Measurements from ENCODE around the gene LCN15. TPM values are rescaled to one million over a fixed set of nuclear protein-coding genes. Genes with fewer than 3 reads are reported as not detected.
A peak's percentile ranks its signal among the peaks of the same experiment; 100 is the strongest.

LCN15 gene
- total RNA-seq, 4 donors from 2014 or later, result not detected

DNA sequence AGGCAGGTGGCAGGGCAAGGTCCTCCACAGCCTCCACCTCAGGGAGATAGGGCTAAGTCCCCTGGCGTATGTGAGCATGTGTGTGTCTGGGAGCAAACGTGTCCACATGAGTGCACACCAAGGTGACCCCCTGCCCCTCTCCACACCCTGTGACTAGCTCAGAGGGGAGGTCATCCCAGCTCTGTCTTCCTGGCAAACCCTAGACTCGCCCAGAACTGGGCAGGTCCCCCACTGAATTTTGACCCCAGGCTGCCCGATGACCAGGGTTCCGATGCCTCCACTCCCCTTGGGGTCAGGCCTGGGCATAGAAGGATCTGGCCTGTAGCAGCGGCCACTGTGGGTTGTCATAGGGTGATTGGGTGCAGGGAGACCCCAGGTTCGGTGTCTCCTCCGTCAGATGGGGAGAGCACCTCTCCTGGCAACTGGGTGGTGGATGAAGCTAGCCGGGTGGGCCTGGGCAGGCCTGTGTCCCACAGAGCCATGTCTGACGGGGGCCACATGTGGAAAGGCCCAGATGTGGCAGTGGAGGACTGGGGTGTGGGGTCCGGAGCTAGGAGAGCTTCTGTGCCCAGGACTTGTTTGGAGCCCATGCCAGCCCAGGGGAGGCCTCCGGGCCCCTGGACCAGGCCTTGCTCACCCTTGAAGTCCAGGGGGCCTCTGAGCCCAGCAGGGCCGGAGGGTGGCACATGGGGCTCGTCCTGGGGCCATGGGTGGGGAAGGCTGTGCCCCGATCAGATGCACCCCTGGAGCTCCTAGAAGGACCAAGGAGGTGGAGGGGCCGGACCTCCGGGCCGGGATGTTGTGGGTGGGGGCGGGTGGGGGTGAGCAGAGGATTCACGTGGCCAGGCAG, 45.7 kb downstream of the LCN15 start:
- Histone ChIP-seq H3K4me1 (peaks cover 0 to 8% of the 10 kb centered on the region in 2 donors), H3K36me3 (no peaks in the 10 kb centered on the region), H3K9me3 (no peaks in the 10 kb centered on the region), H3K4me3 (no peak overlapping the region), H3K27ac (no peak overlapping the region), H3K27me3 (no peaks in the 10 kb centered on the region)
- DNase-seq, result no peak
- no peak for TF ChIP-seq POLR2A (IDR thresholded peaks at IDR 0.05)
- TF ChIP-seq, protein P1, sequence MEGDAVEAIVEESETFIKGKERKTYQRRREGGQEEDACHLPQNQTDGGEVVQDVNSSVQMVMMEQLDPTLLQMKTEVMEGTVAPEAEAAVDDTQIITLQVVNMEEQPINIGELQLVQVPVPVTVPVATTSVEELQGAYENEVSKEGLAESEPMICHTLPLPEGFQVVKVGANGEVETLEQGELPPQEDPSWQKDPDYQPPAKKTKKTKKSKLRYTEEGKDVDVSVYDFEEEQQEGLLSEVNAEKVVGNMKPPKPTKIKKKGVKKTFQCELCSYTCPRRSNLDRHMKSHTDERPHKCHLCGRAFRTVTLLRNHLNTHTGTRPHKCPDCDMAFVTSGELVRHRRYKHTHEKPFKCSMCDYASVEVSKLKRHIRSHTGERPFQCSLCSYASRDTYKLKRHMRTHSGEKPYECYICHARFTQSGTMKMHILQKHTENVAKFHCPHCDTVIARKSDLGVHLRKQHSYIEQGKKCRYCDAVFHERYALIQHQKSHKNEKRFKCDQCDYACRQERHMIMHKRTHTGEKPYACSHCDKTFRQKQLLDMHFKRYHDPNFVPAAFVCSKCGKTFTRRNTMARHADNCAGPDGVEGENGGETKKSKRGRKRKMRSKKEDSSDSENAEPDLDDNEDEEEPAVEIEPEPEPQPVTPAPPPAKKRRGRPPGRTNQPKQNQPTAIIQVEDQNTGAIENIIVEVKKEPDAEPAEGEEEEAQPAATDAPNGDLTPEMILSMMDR (IDR thresholded peaks at IDR 0.05), result no peak
- intact Hi-C loops (cut with DNase I; ENCODE audit: low total_unique reads), result no loop called here

DNA sequence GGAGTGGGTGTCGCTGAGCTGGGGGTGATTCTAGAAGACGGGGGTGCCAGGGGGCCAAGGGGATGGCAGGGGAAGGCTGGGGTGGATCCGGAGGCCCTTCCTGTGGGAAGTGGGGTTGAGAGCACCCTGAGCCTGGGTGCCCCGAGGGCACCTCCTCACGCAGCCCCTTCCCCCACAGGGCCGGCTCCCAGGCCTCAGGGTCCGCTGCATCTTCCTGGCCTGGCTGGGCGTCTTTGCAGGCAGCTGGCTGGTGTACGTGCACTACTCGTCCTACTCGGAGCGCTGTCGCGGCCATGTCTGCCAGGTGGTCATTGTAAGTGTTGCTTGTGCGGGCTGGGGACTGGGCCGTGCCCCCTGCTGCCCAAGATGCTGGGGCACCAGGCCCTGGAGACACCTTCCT, 46.9 kb downstream of the LCN15 start:
- Histone ChIP-seq H3K27me3 (no peaks in the 10 kb centered on the region), H3K4me1 (peaks cover 0 to 8% of the 10 kb centered on the region in 2 donors), H3K27ac (no peak overlapping the region), H3K4me3 (no peak overlapping the region), H3K36me3 (no peaks in the 10 kb centered on the region), H3K9me3 (no peaks in the 10 kb centered on the region)
- TF ChIP-seq, protein P1 (IDR thresholded peaks at IDR 0.05), result no peak
- no peak for TF ChIP-seq POLR2A (IDR thresholded peaks at IDR 0.05)
- intact Hi-C loops (cut with DNase I; ENCODE audit: low total_unique reads), result no loop called here
- no peak for DNase-seq

DNA sequence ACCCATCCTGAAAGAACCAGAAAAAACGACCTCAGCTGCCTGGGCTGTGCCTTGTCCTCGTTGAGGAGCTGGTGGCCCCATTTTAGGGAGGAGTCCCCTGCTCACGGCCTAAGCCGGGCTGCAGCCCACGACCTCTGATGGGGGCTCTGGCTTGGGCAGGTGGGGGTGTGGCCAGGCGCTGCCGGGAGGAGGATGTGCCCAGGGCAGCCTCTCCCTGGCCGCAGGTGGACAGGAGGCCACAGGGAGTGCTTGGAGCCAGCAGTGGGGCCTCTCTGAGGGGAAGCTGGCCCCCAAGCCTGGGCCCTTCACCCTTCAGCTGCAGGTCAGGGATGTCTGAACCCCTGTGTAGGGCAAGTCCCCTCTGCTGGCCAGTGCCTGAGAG, 49.4 kb downstream of the LCN15 start:
- TF ChIP-seq POLR2A (IDR thresholded peaks at IDR 0.05), result no peak
- TF ChIP-seq, protein P1 (IDR thresholded peaks at IDR 0.05), result no peak
- H3K27ac ChIP-seq, result peak overlapping the region; percentile 62 to 72
- H3K9me3 ChIP-seq, result no peaks in the 10 kb centered on the region
- intact Hi-C loops (cut with DNase I; ENCODE audit: low total_unique reads), result no loop called here
- H3K27me3 ChIP-seq, result no peaks in the 10 kb centered on the region
- no peak for DNase-seq
- H3K4me3 ChIP-seq, result no peak overlapping the region
- no peaks in the 10 kb centered on the region for H3K36me3 ChIP-seq
- H3K4me1 ChIP-seq, result peaks cover 0 to 8% of the 10 kb centered on the region in 2 donors

DNA sequence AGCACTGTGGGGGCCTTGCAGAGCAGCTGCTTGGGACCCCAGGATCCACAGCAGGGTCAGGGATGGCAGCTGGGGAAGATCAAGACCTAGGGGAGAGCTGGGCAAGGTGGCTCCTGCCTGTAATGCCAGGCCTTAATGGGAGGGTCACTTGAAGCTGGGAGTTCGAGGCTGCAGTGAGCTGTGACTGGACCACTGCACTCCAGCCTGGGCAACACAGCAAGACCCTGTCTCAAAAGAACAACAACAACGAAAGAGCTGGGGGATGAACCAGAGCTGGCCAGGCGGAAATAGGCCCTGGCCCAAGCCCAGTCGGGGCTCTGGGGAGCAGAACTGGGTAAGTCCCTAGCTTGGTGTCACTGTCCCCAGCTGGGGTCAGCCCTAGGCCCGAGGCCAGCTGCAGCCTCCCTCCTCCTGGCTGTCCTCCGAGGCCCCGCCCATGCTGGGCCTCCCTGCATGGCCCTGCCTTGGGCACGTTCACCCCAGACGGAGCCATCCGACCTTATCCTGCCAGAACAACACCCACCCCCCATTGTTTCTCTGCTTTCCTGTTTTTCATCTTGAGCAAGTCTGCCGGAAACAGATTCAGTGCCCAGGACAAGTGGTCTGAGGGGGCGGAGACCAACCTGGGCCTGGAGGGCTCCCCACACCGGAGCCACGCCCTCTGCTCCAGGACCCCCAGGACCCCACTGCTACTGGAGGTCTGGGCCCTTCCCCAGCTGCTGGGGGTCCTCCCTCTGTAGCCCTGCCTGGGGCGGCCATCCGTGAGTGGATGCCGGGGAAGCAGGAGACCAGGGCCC, 50.0 kb downstream of the LCN15 start:
- peaks cover 0 to 7% of the 10 kb centered on the region in 2 donors for H3K4me1 ChIP-seq
- DNase-seq, result peak in 1 of 2 donors; percentile 58
- no peaks in the 10 kb centered on the region for H3K27me3 ChIP-seq
- intact Hi-C loops (cut with DNase I; ENCODE audit: low total_unique reads), result no loop called here
- H3K36me3 ChIP-seq, result no peaks in the 10 kb centered on the region
- no peak overlapping the region for H3K4me3 ChIP-seq
- H3K9me3 ChIP-seq, result no peaks in the 10 kb centered on the region
- H3K27ac ChIP-seq, result peak overlapping the region; percentile 64 to 72
- TF ChIP-seq POLR2A (IDR thresholded peaks at IDR 0.05), result no peak
- TF ChIP-seq, protein P1 (IDR thresholded peaks at IDR 0.05), result no peak

DNA sequence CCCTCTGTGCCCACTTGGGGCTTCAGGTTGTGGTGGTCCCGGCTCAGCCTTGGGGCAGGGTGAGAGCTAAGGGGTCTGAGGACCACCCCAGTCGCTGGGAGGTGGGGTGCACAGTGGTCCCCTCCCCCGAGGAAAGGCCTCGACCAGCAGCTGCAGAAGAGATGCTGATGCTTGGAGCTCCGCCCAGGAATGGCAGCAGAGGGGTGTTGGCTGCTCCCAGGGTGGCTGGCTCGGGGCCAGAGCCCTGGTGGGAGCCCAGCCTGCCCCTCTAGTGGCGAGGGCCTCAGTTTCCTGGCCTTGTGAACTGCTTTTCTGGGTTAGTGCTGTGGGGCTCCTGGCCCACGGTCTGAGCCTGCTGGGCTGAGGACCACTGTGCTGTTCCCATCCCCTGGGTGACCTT, 50.8 kb downstream of the LCN15 start:
- H3K4me1 ChIP-seq, result peaks cover 0 to 7% of the 10 kb centered on the region in 2 donors
- H3K27ac ChIP-seq, result peak overlapping the region; percentile 64 to 66
- TF ChIP-seq POLR2A (IDR thresholded peaks at IDR 0.05), result no peak
- TF ChIP-seq, protein P1 (IDR thresholded peaks at IDR 0.05), result no peak
- intact Hi-C loops (cut with DNase I; ENCODE audit: low total_unique reads), result no loop called here
- peak overlapping the region in 1 of 2 donors; percentile 36 for H3K4me3 ChIP-seq
- no peaks in the 10 kb centered on the region for H3K36me3 ChIP-seq
- no peaks in the 10 kb centered on the region for H3K9me3 ChIP-seq
- no peaks in the 10 kb centered on the region for H3K27me3 ChIP-seq
- no peak for DNase-seq
